HCT116 (cell line): ENCODE measurements around the gene SPP2. TPM values are rescaled to one million over a fixed set of nuclear protein-coding genes. Genes with fewer than 3 reads are reported as not detected.

ENCODE experiments used
- ATAC-seq: fragments of 200-7000 bp; cut with Tn5 transposase; 2 replicates; pipeline ENCODE4 v1.9.1; 2020; ENCODE audit warnings: mild to moderate bottlenecking, moderate library complexity
- BruUV-seq: library from RNA; stranded (reverse); fragments of 400-500 nt; replicated peaks from 2 replicates; lab custom pipeline; 2021; lab: Mats Ljungman, UMichigan
- CTCF ChIA-PET: fragments of 300-600 bp; sonication (Branson Sonifier 250); formaldehyde crosslinking; loops from one replicate; lab custom pipeline; 2021; ENCODE audit warnings: antibody characterized with exemption; lab: Charles Lee
- POLR2A ChIA-PET: fragments of 300-600, 350-600 bp; sonication (Branson Sonifier 250); formaldehyde crosslinking; loops from one replicate; lab custom pipeline; 2021; ENCODE audit warnings: antibody characterized with exemption; lab: Charles Lee
- RAD21 ChIA-PET, 2 experiments: fragments of 300-600 bp; sonication (Branson Sonifier 250); formaldehyde crosslinking; loops; one replicate each; lab custom pipeline; 2023; ENCODE audit warnings: low total read pairs in 2 of 2; ENCODE audit not compliant: uncharacterized antibody in 2 of 2, unreplicated experiment in 2 of 2, low non-redundant PET in 1 of 2; lab: Charles Lee
- DNase-seq: peaks from one replicate; pipeline ENCODE4 v3.0.0-alpha.2; 2010; ENCODE audit warnings: low read depth, low spot score
- H2AFZ ChIP-seq: fragments of 200-600 bp; shearing (Covaris generic), sonication (generic); 2 replicates; pipeline ENCODE4 v1.6.1; 2017; ENCODE audit warnings: low read depth, mixed run types, mixed read lengths, antibody characterized with exemption, low read length; ENCODE audit not compliant: poor library complexity, severe bottlenecking
- H3K27ac ChIP-seq: 2 replicates; pipeline ENCODE4 v1.5.1; 2012; ENCODE audit warnings: low read depth, low read length
- H3K27me3 ChIP-seq: fragments of 200-600 bp; sonication (generic); 2 replicates; pipeline ENCODE4 v1.6.1; 2016; ENCODE audit warnings: mixed run types, low read length, mixed read lengths; ENCODE audit not compliant: insufficient read depth
- H3K36me3 ChIP-seq, 2 experiments: fragments of 200-500 bp in 1 of 2; fragments of 200-600 bp in 1 of 2; sonication (Bioruptor generic) in 1 of 2; sonication (generic) in 1 of 2; 2 replicates each; pipeline versions ENCODE4 v1.5.1 to v1.6.1; 2014 to 2016; ENCODE audit warnings: low read length in 2 of 2, inconsistent platforms in 1 of 2, mixed read lengths in 1 of 2, mixed run types in 1 of 2; ENCODE audit not compliant: insufficient read depth in 2 of 2, control insufficient read depth in 1 of 2
- H3K4me1 ChIP-seq, 2 experiments: fragments of 200-600 bp in 1 of 2; sonication (generic) in 1 of 2; 2 replicates each; pipeline versions ENCODE4 v1.5.1 to v1.6.1; 2012 to 2017; ENCODE audit warnings: low read length in 2 of 2, inconsistent platforms in 1 of 2, mild to moderate bottlenecking in 1 of 2, mixed read lengths in 1 of 2, mixed run types in 1 of 2, moderate library complexity in 1 of 2; ENCODE audit not compliant: insufficient read depth in 2 of 2, control insufficient read depth in 1 of 2
- H3K4me2 ChIP-seq: fragments of 200-600 bp; sonication (generic); 2 replicates; pipeline ENCODE4 v1.6.1; 2017; ENCODE audit warnings: mixed run types, low read length, mixed read lengths
- H3K4me3 ChIP-seq, 2 experiments: fragments of 200-600 bp in 1 of 2; sonication (generic) in 1 of 2; replicated peaks in 1 of 2; 2 replicates each; pipeline ENCODE4 v1.5.1; 2011 to 2016; ENCODE audit warnings: low read length in 2 of 2, control low read depth in 1 of 2, low read depth in 1 of 2, mild to moderate bottlenecking in 1 of 2, mixed read lengths in 1 of 2, mixed run types in 1 of 2
- H3K79me2 ChIP-seq: fragments of 200-600 bp; sonication (generic); 2 replicates; pipeline ENCODE4 v1.6.1; 2017; ENCODE audit warnings: mild to moderate bottlenecking, mixed run types, low read length, moderate library complexity, mixed read lengths; ENCODE audit not compliant: insufficient read depth
- H3K9ac ChIP-seq: fragments of 200-600 bp; sonication (generic); 2 replicates; pipeline ENCODE4 v1.6.1; 2016; ENCODE audit warnings: low read length, mixed read lengths
- H3K9me2 ChIP-seq: fragments of 200-600 bp; sonication (generic), shearing (Covaris generic); 2 replicates; pipeline ENCODE4 v1.6.1; 2017; ENCODE audit warnings: mixed run types, mild to moderate bottlenecking, moderate library complexity; ENCODE audit not compliant: insufficient read depth
- H3K9me3 ChIP-seq, 2 experiments: fragments of 200-500 bp in 1 of 2; fragments of 200-600 bp in 1 of 2; sonication (Bioruptor generic) in 1 of 2; sonication (generic) in 1 of 2; 2 replicates each; pipeline ENCODE4 v1.6.1; 2014 to 2017; ENCODE audit warnings: low read length in 2 of 2, mixed read lengths in 2 of 2, inconsistent platforms in 1 of 2, low read depth in 1 of 2, mild to moderate bottlenecking in 1 of 2, mixed run types in 1 of 2, moderate library complexity in 1 of 2; ENCODE audit not compliant: control insufficient read depth in 1 of 2, insufficient read depth in 1 of 2
- H4K20me1 ChIP-seq: fragments of 200-600 bp; sonication (generic), shearing (Covaris generic); 2 replicates; pipeline ENCODE4 v1.6.1; 2017; ENCODE audit warnings: mixed run types, mild to moderate bottlenecking, moderate library complexity; ENCODE audit not compliant: insufficient read depth
- CBX3 ChIP-seq: IDR thresholded peaks from 2 replicates; pipeline ENCODE4 v1.6.1; 2012; ENCODE audit warnings: low read depth
- EGR1 ChIP-seq: IDR thresholded peaks from 2 replicates; pipeline ENCODE4 v1.6.1; 2012; ENCODE audit warnings: low read depth
- ELF1 ChIP-seq: IDR thresholded peaks from 2 replicates; pipeline ENCODE4 v1.6.1; 2012; ENCODE audit warnings: low read depth, borderline replicate concordance
- EZH2phosphoT487 ChIP-seq: fragments of 200-600 bp; IDR thresholded peaks from 2 replicates; pipeline ENCODE4 v1.6.1; 2018; ENCODE audit warnings: antibody characterized with exemption, borderline replicate concordance
- JUND ChIP-seq: IDR thresholded peaks from 2 replicates; pipeline ENCODE4 v1.6.1; 2012
- POLR2A ChIP-seq: IDR thresholded peaks from 2 replicates; pipeline ENCODE4 v1.7.0; 2011; ENCODE audit warnings: borderline replicate concordance; ENCODE audit not compliant: insufficient read depth, insufficient read length; ENCODE audit errors: extremely low read depth
- POLR2AphosphoS5 ChIP-seq: IDR thresholded peaks from 2 replicates; pipeline ENCODE4 v1.6.1; 2011; ENCODE audit warnings: mild to moderate bottlenecking, low read depth, low read length, moderate library complexity
- RAD21 ChIP-seq: IDR thresholded peaks from 2 replicates; pipeline ENCODE4 v1.6.1; 2012; ENCODE audit warnings: low read depth, mild to moderate bottlenecking
- REST ChIP-seq: IDR thresholded peaks from 2 replicates; pipeline ENCODE4 v1.6.1; 2012; ENCODE audit warnings: low read depth
- SP1 ChIP-seq: IDR thresholded peaks from 2 replicates; pipeline ENCODE4 v1.6.1; 2012; ENCODE audit warnings: low read depth
- SRF ChIP-seq: IDR thresholded peaks from 2 replicates; pipeline ENCODE4 v1.6.1; 2012; ENCODE audit warnings: low read depth
- YY1 ChIP-seq: IDR thresholded peaks from 2 replicates; pipeline ENCODE4 v1.6.1; 2011; ENCODE audit warnings: low read length, low read depth, moderate library complexity, mild to moderate bottlenecking; ENCODE audit not compliant: insufficient replicate concordance; ENCODE audit errors: extremely low read depth
- ZBTB33 ChIP-seq: IDR thresholded peaks from 2 replicates; pipeline ENCODE4 v1.6.1; 2011; ENCODE audit warnings: mild to moderate bottlenecking, low read length, moderate library complexity; ENCODE audit not compliant: insufficient replicate concordance; ENCODE audit errors: extremely low read depth
- ZNF274 ChIP-seq: fragments of 200-500 bp; sonication (Bioruptor generic); IDR thresholded peaks from 2 replicates; pipeline ENCODE4 v1.6.1; 2014; ENCODE audit warnings: mild to moderate bottlenecking, low read depth, low read length, inconsistent platforms
- intact Hi-C: fragments of 100-400 bp; cut with micrococcal nuclease; formaldehyde crosslinking; loops from 2 replicates; pipeline ENCODE4 v1.10.0; 2022
- total RNA-seq: library from RNA; stranded (reverse); gene quantifications from one replicate; pipeline ENCODE4 v1.2.1, GENCODE V29; 2021; ENCODE audit not compliant: unreplicated experiment
- TF ChIP-seq, protein P1 (sequence below): IDR thresholded peaks from 2 replicates; pipeline ENCODE4 v1.6.1; 2012
- TF ChIP-seq, protein P2 (sequence below), 3 experiments: fragments of 200-600 bp in 1 of 3; sonication (generic) in 1 of 3; IDR thresholded peaks in 2 of 3; conservative IDR thresholded peaks in 1 of 3; 2 replicates each; pipeline ENCODE4 v1.5.1; 2012 to 2017; ENCODE audit warnings: low read depth in 2 of 3, low read length in 2 of 3, antibody characterized with exemption in 1 of 3, borderline replicate concordance in 1 of 3, control low read depth in 1 of 3, mild to moderate bottlenecking in 1 of 3, mixed read lengths in 1 of 3, mixed run types in 1 of 3, moderate library complexity in 1 of 3; ENCODE audit not compliant: insufficient read depth in 1 of 3
- TF ChIP-seq, protein P3 (sequence below): IDR thresholded peaks from 2 replicates; pipeline ENCODE4 v1.6.1; 2012

Gene SPP2
- total RNA-seq, 1 experiment from 2014 or later: not detected

DNA sequence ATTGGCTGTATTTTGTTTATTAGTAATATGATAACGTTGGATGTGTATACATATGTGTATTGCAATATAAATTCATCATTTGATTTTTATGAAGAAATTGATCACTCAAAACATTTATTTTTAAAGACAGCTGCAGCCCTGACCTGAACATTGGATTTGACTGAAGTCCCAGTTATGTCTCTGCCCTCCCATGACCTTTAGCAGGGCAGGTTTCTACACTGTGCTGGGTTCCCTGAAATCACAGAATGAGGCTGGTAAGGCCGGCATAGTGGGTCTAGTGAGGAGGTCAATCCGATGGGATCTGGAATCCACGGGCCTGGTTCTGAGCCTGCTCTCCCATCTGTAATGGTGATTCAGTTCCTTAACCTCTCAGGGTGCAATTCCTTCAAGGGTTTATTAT, 22.0 kb downstream of the SPP2 start:
- H3K4me2 ChIP-seq: no peak overlapping the region
- H3K9ac ChIP-seq: no peak overlapping the region
- no peaks in the 10 kb centered on the region for H3K36me3 ChIP-seq
- DNase-seq: no peak
- no peaks in the 10 kb centered on the region for H3K27me3 ChIP-seq
- RAD21 ChIA-PET: no interaction called here
- H3K9me3 ChIP-seq: peaks cover 4 to 10% of the 10 kb centered on the region in 2 experiments; a peak in 2 of 4 replicates
- CTCF ChIA-PET: no interaction called here
- H3K79me2 ChIP-seq: no peaks in the 10 kb centered on the region
- no peaks in the 10 kb centered on the region for H3K4me1 ChIP-seq
- POLR2A ChIA-PET: no interaction called here
- BruUV-seq: no TSS peak
- ATAC-seq: no peak
- intact Hi-C loops: no loop called here
- H3K4me3 ChIP-seq: no peak overlapping the region
- H4K20me1 ChIP-seq: no peaks in the 10 kb centered on the region
- H2AFZ ChIP-seq: no peak overlapping the region
- H3K9me2 ChIP-seq: no peaks in the 10 kb centered on the region
- TF ChIP-seq REST: no peak
- TF ChIP-seq YY1: no peak
- TF ChIP-seq EZH2phosphoT487: no peak
- no peak for TF ChIP-seq SP1
- TF ChIP-seq POLR2AphosphoS5: no peak
- TF ChIP-seq, protein P1, sequence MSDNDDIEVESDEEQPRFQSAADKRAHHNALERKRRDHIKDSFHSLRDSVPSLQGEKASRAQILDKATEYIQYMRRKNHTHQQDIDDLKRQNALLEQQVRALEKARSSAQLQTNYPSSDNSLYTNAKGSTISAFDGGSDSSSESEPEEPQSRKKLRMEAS: no peak
- TF ChIP-seq, protein P2, sequence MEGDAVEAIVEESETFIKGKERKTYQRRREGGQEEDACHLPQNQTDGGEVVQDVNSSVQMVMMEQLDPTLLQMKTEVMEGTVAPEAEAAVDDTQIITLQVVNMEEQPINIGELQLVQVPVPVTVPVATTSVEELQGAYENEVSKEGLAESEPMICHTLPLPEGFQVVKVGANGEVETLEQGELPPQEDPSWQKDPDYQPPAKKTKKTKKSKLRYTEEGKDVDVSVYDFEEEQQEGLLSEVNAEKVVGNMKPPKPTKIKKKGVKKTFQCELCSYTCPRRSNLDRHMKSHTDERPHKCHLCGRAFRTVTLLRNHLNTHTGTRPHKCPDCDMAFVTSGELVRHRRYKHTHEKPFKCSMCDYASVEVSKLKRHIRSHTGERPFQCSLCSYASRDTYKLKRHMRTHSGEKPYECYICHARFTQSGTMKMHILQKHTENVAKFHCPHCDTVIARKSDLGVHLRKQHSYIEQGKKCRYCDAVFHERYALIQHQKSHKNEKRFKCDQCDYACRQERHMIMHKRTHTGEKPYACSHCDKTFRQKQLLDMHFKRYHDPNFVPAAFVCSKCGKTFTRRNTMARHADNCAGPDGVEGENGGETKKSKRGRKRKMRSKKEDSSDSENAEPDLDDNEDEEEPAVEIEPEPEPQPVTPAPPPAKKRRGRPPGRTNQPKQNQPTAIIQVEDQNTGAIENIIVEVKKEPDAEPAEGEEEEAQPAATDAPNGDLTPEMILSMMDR (IDR thresholded peaks at IDR 0.05 in 2 of 3, conservative IDR thresholded peaks at IDR 0.05 in 1 of 3; ENCODE audit: borderline replicate concordance in 1 of 3, insufficient read depth in 1 of 3, low read depth in 2 of 3, low read length in 2 of 3): no peak
- TF ChIP-seq SRF: no peak
- no peak for TF ChIP-seq RAD21
- no peak for TF ChIP-seq JUND
- no peak for TF ChIP-seq ZNF274
- no peak for TF ChIP-seq ELF1
- TF ChIP-seq POLR2A: no peak
- TF ChIP-seq CBX3: no peak
- no peak for TF ChIP-seq EGR1
- TF ChIP-seq, protein P3, sequence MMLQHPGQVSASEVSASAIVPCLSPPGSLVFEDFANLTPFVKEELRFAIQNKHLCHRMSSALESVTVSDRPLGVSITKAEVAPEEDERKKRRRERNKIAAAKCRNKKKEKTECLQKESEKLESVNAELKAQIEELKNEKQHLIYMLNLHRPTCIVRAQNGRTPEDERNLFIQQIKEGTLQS: no peak
- no peak for TF ChIP-seq ZBTB33
- H3K27ac ChIP-seq: no peak overlapping the region
